ENCODE measurements around the gene TNFRSF11A.

TNFRSF11A gene

DNA sequence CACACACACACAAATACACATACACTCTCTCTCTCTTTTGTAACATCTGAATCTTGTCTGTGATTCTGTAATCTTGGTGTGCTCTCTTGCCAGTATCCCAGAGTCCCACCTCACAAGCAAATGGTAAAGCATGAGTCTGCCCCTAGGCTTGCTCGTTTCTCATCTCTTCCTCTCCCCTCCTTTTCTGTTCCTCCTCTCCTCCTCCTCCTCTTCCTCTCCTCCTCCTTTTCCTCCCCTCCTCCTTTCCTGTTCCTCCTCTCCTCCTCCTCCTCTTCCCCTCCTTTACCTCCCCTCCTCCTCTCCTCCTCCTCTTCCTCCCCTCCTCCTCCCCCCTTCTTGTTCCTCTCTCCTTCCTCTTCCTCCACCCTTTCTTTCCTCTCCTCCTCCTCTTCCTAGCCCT lies 59.0 kb downstream of the TNFRSF11A start:
- DNase-seq (ENCODE audit: low read depth in 2 of 2): no peak

DNA sequence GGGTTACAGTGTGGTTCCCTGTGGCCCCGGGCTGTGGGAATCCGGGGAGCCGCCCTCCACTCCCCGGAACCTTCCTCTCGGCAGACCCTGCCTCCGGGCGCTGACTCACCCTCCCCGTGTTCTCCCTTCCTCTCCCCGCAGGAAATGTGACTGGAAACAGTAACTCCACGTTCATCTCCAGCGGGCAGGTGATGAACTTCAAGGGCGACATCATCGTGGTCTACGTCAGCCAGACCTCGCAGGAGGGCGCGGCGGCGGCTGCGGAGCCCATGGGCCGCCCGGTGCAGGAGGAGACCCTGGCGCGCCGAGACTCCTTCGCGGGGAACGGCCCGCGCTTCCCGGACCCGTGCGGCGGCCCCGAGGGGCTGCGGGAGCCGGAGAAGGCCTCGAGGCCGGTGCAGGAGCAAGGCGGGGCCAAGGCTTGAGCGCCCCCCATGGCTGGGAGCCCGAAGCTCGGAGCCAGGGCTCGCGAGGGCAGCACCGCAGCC lies 59.5 kb downstream of the TNFRSF11A start:
- DNase-seq (ENCODE audit: low read depth in 2 of 2): no peak

GRCh38 chr18:62386091-62386490 lies 61.0 kb downstream of the TNFRSF11A start:
- DNase-seq (ENCODE audit: low read depth in 2 of 2): no peak

- no peak for DNase-seq (ENCODE audit: low read depth in 2 of 2)
These were observed 61.5 kb downstream of the TNFRSF11A start for GRCh38 chr18:62386601-62387000.

- no peak for DNase-seq (ENCODE audit: low read depth in 2 of 2)
These were observed 62.1 kb downstream of the TNFRSF11A start for GRCh38 chr18:62387257-62387656.

DNA sequence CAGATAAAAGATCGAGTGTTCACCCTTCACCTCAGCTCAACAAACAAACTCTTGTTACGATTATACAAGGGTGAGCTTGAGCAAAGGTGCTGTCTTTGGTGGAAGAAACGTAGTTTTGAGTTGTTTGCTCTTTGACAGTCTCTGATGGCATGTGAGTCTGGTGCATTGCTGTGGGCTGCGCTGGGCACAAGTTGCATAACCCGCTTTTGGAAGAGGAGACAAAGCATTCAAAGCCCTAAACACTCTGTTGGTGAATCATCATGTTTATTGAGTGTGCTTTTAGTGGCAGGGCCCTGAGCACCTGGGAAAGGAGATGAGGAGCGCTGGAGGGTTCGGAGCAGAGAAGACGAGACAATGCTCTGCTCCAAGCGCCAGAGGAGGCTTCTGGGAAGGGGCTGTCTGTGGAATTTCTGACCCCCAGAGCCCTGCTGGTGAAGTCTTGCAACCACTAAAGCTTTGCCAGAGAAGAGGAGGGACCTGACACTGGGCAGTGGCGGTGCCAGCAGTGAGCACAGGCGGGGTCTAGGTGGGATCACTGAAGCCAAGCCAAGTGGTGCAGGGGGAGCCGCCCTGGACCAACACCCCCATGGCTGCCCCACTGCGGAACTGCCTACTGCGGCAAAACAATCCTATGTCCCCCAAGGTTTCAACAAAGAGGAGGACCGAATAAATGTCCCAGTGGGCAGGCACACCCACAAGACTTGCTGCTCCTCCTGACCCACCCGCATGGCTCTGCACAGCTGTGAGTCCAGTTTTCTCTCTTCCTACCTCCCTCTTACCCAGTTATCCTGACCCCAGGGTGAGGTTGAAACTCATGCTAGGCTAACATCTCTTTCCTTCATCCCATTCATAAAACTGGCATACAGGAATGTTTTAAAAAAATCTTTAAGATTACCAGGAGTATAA lies 64.0 kb downstream of the TNFRSF11A start:
- DNase-seq (ENCODE audit: low read depth in 2 of 2): no peak

DNA sequence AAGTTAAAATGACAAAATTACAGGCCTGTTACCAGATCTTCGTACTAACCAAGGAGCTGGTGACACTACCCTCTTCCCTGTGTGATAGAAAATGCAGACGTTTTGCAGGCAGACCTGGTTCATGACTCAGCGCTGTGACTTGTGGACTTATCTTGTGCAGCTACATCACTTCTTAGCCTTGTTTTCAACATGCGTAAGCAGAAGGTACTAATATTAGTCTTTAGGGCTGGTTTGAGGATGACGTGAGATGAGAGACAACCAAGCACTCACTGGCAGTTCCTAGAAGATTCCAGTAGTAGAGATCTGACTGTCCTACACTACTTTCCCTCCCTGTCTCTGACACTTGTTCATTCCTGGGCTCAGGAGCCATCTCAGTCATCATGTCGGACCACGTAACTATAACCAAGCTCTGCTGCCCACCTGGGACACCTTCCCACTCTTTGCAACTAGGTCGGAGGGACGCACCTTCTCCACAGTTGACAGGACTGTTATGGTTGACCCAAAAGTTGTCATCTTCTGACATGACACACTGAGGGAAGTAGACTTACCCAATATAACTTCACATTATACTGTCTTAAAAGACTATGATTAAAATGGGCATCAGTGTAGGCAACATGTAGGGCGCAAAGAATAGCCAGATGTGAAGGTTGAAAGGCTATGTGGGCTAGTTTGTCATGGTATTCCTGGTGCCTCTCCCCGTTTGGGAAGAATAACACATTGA lies 64.8 kb downstream of the TNFRSF11A start:
- DNase-seq (ENCODE audit: low read depth in 2 of 2): no peak

DNA sequence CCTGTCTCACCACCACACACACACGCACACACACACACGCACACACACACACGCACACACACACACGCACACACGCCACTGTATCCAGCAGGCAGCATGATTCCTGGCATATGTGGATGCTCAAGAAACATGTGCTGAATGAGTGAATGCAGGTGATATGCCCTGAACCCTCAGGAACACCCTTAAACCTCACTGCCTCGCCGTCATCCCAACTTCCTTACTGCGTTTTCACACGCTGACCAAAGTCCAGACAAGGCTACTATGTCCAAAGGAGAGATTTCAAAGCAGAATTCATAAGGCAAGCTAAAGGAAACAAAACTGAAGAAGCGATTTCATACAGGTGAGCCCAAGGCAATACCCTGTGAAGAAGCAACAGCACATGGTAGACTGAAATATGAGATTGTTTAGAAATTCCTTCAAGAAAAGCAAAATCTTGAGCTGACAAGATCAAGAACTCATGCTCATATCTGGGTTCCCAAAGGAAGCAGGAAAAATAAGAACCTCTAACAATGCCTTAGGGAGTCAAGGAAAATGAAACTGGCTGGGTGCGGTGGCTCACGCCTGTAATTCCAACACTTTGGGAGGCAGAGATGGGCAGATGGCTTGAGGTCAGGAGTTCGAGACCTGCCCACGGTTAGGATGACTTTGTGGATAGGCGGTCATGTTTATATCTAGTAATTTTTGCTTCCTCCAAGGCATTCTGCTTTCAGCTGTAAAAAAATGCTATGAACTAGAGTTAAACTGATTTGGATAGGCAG lies 69.1 kb downstream of the TNFRSF11A start:
- DNase-seq (ENCODE audit: low read depth in 2 of 2): no peak

- DNase-seq (ENCODE audit: low read depth in 2 of 2): no peak
These were observed 71.3 kb downstream of the TNFRSF11A start for GRCh38 chr18:62396381-62396780.

DNA sequence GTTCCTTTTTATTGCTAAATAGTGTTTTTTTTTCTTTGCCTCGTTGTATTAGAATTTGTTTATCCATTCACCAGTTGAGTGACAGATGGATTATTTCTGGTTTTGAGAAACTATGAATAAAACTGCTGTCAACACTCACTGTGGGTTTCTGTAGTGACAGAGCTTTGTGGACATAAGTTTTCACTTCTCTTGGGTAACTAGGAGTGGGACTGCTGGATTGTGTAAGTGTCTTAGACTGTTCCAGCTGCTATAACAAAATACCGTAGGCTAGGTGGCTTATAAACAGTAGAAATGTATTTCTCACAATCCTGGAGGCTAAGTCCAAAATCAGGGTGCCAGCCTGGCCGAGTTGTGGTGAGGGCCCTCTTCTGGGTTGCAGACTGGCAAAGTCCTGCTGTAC lies 71.9 kb downstream of the TNFRSF11A start:
- DNase-seq (ENCODE audit: low read depth in 2 of 2): no peak

GRCh38 chr18:62398291-62398690 lies 73.2 kb downstream of the TNFRSF11A start:
- no peak for DNase-seq (ENCODE audit: low read depth in 2 of 2)

DNA sequence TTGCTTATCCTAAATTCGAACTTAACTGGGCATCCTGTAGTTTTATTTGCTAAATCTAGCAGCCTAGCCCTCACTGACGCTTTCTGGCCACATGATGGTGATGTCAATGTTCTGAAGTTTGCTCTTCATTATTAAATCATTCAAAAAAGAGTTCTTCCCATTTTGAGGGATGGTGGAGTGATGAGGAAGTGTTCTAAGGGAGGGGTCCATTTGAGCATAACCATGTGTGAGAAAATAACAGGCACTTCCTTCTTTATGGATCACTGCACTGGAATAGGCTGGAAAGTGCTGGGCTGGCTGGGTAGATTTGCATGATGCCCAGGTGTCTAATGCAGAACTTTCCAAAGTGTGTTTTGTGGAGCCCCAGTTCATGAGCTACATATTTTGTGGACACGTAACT lies 74.2 kb downstream of the TNFRSF11A start:
- no peak for DNase-seq (ENCODE audit: low read depth in 2 of 2)

- DNase-seq (ENCODE audit: low read depth in 2 of 2): no peak
These were observed 74.7 kb downstream of the TNFRSF11A start for GRCh38 chr18:62399781-62400308.

GRCh38 chr18:62400916-62401315 lies 75.8 kb downstream of the TNFRSF11A start:
- DNase-seq (ENCODE audit: low read depth in 2 of 2): no peak

- DNase-seq (ENCODE audit: low read depth in 2 of 2): no peak
These were observed 77.3 kb downstream of the TNFRSF11A start for GRCh38 chr18:62402342-62402948.

DNA sequence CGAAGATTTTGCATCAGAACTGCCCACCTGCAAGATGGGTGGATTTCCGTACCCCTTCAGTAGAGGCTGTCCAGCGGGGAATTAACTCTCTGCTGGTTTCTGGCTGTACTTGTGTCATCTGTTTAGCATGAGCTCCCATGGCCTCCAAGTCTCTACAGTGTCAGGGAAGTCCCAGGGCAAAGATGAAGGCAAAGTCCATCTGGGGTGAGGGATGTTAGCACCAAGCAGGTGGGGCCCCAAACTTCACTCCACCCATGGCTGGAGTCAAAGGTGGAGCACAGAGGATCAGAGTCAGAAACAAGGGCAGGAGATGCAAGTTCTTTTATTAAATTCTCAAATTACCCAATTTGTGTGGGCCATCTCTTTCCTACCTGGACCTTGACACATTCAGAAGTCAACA lies 78.0 kb downstream of the TNFRSF11A start:
- no peak for DNase-seq (ENCODE audit: low read depth in 2 of 2)

GRCh38 chr18:62404881-62405280 lies 79.8 kb downstream of the TNFRSF11A start:
- DNase-seq (ENCODE audit: low read depth in 2 of 2): no peak

GRCh38 chr18:62407660-62408059 lies 82.5 kb downstream of the TNFRSF11A start:
- DNase-seq (ENCODE audit: low read depth in 2 of 2): no peak

DNA sequence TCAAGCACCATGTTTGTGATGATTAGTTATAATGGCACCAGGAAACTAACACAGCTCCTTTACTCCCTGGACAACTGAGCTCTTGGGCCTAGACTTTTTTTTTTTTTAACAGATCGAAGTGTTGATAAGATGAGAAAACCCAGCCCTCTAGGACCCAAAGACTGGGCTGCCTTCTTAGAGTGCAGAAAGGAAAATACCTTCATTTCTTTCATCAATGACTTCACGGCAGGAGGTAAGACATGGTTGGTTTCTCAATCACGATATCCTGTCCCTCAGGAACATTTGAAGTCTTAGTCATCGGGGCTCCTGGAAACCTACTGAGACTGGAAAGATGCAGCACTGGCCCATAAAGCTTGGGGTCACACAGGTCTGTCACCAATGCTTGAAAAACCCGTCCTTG lies 84.7 kb downstream of the TNFRSF11A start:
- no peak for DNase-seq (ENCODE audit: low read depth in 2 of 2)

GRCh38 chr18:62412231-62412979 lies 87.3 kb downstream of the TNFRSF11A start:
- DNase-seq (ENCODE audit: low read depth in 2 of 2): no peak

DNA sequence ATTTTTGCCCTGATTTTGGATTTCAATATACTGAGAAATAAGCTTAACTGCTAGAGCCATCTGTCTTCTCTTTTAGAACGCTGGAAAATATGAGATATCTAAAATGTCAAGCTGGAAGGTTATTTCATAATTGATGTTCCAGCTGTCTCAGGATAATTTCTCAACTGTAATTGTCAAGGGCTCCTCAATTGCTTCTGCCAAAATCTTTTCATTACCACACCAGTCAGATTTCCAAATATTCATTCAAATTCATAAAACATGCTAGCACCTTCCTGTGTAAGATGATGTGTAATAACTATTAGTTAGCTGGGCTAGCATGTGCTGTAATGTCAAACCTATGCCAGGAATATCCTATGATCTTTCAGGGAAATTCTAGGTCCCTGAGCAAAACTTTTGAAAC lies 88.1 kb downstream of the TNFRSF11A start:
- DNase-seq (ENCODE audit: low read depth in 2 of 2): no peak

Data from fibroblast of skin of left biceps (primary cell).